IPS DF 4.7 (cell line): ENCODE results near the gene RSPH1.

Experiments
- DNase-seq: peaks from one replicate; pipeline ENCODE4 v3.0.0-alpha.2; 2013; ENCODE audit warnings: low spot score; ENCODE audit errors: extremely low read depth

Gene RSPH1

GRCh38 chr21:42430521-42430920 lies 65.5 kb downstream of the RSPH1 start:
- no peak for DNase-seq

GRCh38 chr21:42429856-42430255 lies 66.2 kb downstream of the RSPH1 start:
- no peak for DNase-seq

- no peak for DNase-seq
These were observed 67.0 kb downstream of the RSPH1 start for GRCh38 chr21:42429021-42429420.

GRCh38 chr21:42427809-42428419 lies 68.1 kb downstream of the RSPH1 start:
- no peak for DNase-seq

GRCh38 chr21:42426876-42427480 lies 69.0 kb downstream of the RSPH1 start:
- DNase-seq = no peak

- no peak for DNase-seq
These were observed 69.6 kb downstream of the RSPH1 start for GRCh38 chr21:42426424-42426823.

- no peak for DNase-seq
These were observed 70.4 kb downstream of the RSPH1 start for GRCh38 chr21:42425591-42425990.

GRCh38 chr21:42424914-42425541 lies 71.0 kb downstream of the RSPH1 start:
- DNase-seq = no peak

GRCh38 chr21:42423685-42424084 lies 72.3 kb downstream of the RSPH1 start:
- no peak for DNase-seq

- no peak for DNase-seq
These were observed 72.8 kb downstream of the RSPH1 start for GRCh38 chr21:42423197-42423675.
